HL-60/S4 treated with retinoic acid at 250 ng/mL for 4 days and 3 days (cell line): ENCODE results near the gene PTPRN2.

Experiments used
- in situ Hi-C: fragments of 300-500 bp; cut with MboI; formaldehyde crosslinking; loops from 2 replicates; pipeline ENCODE4 v1.7.0; 2022; ENCODE audit warnings: low sequenced_read_pairs

The PTPRN2 gene

GRCh38 chr7:157824011-157824818, 763.4 kb downstream of the PTPRN2 start:
- in situ Hi-C loops, result no loop called here

- in situ Hi-C loops, result no loop called here
Observed at GRCh38 chr7:157822688-157823031, 765.0 kb downstream of the PTPRN2 start.

- in situ Hi-C loops, result no loop called here
Observed at GRCh38 chr7:157821959-157822687, 765.5 kb downstream of the PTPRN2 start.

DNA sequence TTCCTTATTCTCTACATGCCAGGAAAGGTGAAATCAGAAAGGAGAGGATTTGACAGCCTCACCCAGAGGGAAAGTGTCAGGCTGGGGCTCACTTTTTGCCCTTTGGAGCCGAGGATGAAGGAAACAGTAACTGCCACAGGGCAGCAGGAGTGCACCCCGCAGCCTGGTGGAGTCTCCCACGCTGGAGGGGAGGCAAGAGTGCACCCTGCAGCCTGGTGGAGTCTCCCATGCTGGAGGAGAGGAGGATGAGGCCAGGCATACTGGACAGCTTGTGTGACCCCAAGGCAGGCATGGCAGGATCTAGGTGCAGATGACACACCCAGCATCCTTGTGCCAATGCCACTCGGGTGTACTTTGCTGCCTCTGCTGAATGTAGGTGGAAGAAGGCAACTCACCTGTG, 766.8 kb downstream of the PTPRN2 start:
- in situ Hi-C loops, result no loop called here

- in situ Hi-C loops, result no loop called here
Observed at GRCh38 chr7:157819455-157819807, 768.2 kb downstream of the PTPRN2 start.

- in situ Hi-C loops, result no loop called here
Observed at GRCh38 chr7:157818701-157819454, 768.7 kb downstream of the PTPRN2 start.

DNA sequence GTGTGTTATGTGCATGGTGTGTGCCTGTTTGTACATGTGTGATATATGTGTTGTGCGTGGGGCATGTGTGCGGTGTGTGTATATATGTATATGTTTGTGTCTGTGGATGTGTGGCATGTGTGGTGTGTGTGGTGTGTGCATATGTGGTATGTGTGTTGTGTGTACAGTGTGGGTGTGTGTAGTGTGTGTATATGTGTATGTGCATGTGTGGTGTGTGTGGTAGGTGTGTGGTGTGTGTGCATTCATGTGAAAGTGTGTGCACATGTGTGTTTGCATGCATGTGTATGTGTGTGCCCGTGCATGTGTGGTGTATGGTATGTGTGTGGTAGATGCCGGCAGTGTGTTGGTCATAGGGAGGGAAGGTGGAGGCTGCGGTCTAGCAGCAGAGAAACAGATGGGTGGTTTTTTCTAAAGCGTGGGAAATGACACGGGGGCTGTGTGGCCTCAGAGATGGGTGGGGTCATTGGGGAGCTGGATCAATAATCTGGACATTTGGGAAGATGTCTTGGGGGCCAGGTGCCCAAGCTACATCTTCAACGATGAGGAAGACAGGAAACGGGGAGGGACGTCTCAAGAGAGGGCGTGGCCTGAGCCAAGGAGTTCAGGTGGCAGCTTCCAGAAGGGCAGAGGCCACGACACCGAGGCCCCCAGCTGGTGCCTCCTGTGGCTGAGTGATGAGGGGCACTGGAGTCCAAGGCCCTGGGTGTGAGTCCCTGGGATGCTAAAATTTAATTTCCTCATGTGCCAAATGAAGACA, 769.5 kb downstream of the PTPRN2 start:
- in situ Hi-C loops, result no loop called here

- in situ Hi-C loops, result no loop called here
Observed at GRCh38 chr7:157817433-157817832, 770.2 kb downstream of the PTPRN2 start.

- in situ Hi-C loops, result no loop called here
Observed at GRCh38 chr7:157816526-157817250, 770.9 kb downstream of the PTPRN2 start.

DNA sequence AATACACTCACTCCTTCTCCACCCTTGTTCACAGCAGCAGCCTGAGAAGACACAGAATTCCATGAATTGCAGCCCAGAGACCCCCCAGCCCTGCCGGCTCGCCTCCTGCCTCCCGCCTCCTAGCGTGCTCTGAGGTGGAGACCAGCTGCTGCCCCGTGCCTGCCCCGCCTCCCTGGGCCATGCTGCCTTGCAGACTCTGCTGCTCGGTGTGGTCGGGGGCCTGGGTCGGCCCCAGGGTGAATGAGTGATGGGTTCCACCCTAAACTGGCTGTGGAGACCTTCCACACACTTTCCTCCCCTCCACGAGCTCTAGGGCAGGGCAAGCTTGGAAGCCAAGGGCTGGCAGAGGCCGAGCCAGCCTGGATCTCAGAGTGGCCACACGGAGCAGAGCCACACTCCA, 771.5 kb downstream of the PTPRN2 start:
- in situ Hi-C loops, result no loop called here

DNA sequence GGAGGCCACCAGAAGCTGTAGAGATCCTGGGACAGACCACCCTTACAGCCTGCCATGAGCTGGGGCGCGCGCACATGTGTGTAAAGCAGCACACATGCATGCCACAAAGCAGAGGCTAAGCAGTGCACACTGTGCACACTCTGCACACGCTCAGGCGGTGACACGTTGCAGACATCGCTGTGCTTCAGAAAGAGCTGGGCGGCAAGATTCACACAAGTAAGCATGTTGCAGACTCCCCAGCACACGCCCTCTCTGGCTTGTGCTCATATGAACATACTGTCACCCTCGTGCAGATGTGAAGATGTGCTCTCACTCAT, 772.0 kb downstream of the PTPRN2 start:
- in situ Hi-C loops, result no loop called here

DNA sequence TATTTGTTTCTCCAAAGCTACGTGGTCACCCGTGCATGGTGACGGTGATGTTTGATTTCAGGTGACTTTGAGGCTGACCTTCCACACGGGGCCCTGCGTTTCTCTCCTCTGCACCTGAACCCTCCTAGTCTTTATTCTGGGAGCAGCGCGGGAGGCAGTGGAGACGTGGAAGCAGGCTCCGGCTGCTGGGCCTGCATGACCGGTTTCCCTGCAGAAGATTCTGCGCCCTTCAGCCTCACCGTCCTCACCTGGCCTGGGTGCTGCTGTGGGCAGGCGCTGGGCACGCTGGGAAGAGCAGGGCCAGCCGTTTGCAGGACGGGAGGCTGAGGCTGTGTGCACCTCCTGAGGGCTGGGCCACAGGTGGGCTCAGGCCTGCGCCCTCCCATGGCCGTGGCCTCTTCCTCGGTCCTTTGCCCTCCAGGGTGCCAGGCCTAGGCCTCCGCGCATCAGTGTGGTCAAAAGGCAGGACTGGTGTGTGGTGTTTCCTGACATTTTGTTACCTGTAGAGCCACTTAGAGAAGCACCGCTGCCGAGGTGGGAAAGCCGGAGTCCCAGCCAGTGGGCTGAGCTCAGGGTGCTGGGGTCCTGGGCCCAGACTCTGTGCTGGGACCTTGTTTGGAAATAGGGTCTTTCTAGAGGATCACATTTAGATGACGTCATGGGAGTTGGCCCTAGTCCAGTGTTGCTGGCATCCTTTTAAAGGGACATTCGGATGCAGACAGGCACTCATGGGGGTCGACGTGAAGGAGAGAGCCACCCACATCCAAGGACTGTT, 772.5 kb downstream of the PTPRN2 start:
- in situ Hi-C loops, result no loop called here

- in situ Hi-C loops, result no loop called here
Observed at GRCh38 chr7:157813741-157814661, 773.6 kb downstream of the PTPRN2 start.

DNA sequence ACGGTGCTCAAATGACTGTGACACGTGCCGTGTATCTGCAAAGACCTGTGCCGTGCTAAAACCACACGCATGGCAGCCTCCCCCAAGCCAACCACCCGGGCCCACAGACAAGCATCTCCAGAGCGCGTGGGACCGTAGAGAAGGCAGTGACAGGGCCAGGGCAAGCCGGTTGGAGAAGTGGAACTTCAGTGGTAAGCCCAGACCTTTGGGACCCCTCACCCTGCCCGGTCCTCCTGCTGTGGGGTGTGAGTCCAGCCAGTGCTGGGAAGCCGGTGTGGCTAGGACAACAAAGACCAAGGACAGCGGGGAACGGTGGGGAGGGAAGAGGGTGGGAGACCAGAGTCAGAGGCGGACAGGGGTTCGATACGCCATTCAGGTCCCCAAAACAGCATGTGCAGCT, 774.6 kb downstream of the PTPRN2 start:
- in situ Hi-C loops, result no loop called here

GRCh38 chr7:157811946-157812345, 775.7 kb downstream of the PTPRN2 start:
- in situ Hi-C loops, result no loop called here

DNA sequence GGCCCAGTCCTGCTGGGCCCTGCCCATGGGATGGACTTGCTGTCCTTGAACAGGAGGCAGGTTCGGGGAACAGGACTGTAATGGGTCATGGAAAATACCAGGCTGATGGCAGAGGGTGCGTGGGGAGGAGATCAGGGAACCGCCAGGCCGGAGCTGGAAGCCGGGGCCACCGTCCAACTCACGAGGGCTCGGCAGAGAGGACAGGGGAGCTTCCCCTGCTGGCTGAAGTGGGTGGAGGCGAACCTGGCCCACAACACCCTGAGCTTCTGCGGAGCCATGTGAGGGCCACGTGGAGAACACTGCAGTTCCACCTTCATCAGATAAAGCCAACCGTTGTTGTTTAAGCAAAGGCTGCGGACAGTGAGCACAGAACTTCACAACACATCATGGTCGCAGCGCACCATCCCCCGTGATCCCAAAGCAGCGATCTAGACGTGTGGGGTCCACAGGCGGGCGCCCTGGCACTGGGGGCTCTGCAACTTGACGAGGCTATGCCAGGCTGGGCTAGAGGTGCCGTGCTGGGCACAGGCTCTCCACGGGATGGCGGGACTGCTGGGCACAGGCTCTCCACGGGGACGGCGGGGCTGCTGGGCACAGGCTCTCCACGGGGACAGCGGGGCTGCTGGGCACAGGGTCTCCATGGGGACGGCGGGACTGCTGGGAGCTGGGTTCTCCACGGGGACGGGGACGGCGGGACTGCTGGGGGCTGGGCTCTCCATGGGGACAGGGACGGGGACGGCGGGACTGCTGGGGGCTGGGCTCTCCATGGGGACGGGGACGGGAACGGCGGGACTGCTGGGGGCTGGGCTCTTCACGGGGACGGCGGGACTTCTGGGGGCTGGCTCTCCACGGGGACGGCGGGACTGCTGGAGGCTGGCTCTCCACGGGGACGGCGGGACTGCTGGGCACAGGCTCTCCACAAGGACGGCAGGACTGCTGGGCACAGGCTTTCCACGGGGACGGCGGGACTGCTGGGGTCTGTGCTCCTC, 777.5 kb downstream of the PTPRN2 start:
- in situ Hi-C loops, result no loop called here

DNA sequence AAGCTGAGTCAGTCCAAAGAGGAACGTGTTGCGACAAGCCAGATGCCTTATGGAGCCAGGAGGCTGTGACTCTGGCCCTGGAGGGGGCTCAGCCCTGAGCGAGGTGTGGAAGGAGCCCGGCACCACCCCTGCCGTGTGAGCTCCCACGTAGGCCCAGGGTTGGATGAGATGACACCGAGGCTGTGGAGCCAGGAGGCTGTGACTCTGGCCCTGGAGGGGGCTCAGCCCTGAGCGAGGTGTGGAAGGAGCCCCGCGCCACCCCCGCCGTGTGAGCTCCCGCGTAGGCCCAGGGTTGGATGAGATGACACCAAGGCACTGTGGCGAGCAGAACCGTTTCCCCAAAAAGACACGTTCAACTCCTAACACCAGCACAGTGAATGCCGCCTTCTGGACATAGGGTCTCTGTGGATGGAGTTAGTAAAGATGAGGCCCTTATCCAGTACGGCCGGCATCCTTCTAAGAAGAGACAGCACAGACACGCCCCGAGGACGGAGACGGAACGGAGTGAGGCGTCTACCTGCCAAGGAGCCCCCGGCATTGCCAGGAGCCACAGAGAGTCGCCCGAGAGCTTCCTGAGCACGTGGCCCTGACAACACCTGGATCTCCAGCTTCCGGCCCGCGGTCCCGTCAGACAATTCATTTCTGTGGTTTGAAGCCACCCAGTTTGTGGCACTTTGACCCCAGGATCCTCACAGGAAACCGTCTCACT, 778.3 kb downstream of the PTPRN2 start:
- in situ Hi-C loops, result no loop called here
